SK-N-SH treated with all-trans-retinoic acid at 6 μM for 48 hours (cell line): ENCODE results near the gene LSM10.

Experiments
- ATAC-seq: fragments of 200-7000 bp; cut with Tn5 transposase; 3 replicates; pipeline ENCODE4 v1.9.1; 2020; ENCODE audit warnings: mild to moderate bottlenecking, moderate library complexity
- ARNTL ChIP-seq: fragments of 450-650 bp; formaldehyde crosslinking; IDR thresholded peaks from 2 replicates; pipeline ENCODE4 v1.5.0; 2020; ENCODE audit warnings: low read depth, mild to moderate bottlenecking, moderate library complexity, borderline replicate concordance
- BACH2 ChIP-seq: fragments of 250-450 bp; sonication (Bioruptor Pico); IDR thresholded peaks from 2 replicates; pipeline ENCODE4 v1.9.0; 2021; ENCODE audit warnings: mild to moderate bottlenecking, borderline replicate concordance
- CREB5 ChIP-seq: fragments of 250-450 bp; sonication (Bioruptor Pico); IDR thresholded peaks from 2 replicates; pipeline ENCODE4 v1.5.1; 2020; ENCODE audit warnings: low read depth, mild to moderate bottlenecking, moderate library complexity
- CSDC2 ChIP-seq: fragments of 250-450 bp; sonication (Bioruptor Pico); IDR thresholded peaks from 2 replicates; pipeline ENCODE4 v1.5.0; 2020; ENCODE audit warnings: mild to moderate bottlenecking, moderate library complexity
- ESRRG ChIP-seq: fragments of 250-450 bp; sonication (Bioruptor Pico); IDR thresholded peaks from 2 replicates; pipeline ENCODE4 v1.6.1; 2021; ENCODE audit warnings: mild to moderate bottlenecking
- GLIS3 ChIP-seq: fragments of 250-450 bp; sonication (Bioruptor Pico); IDR thresholded peaks from 2 replicates; pipeline ENCODE4 v1.5.0; 2020; ENCODE audit warnings: mild to moderate bottlenecking, moderate library complexity
- ISL1 ChIP-seq: fragments of 250-450 bp; sonication (Bioruptor Pico); IDR thresholded peaks from 2 replicates; pipeline ENCODE4 v2.1.2; 2022; ENCODE audit warnings: mild to moderate bottlenecking, moderate library complexity
- OSR1 ChIP-seq: fragments of 250-450 bp; sonication (Bioruptor Pico); IDR thresholded peaks from 2 replicates; pipeline ENCODE4 v1.8.0; 2022; ENCODE audit warnings: moderate library complexity, mild to moderate bottlenecking, inconsistent platforms
- POU6F1 ChIP-seq: fragments of 250-450 bp; sonication (Bioruptor Pico); IDR thresholded peaks from 2 replicates; pipeline ENCODE4 v1.8.0; 2021; ENCODE audit warnings: low read depth, mild to moderate bottlenecking, moderate library complexity, borderline replicate concordance
- PPARA ChIP-seq: fragments of 250-450 bp; sonication (Bioruptor Pico); IDR thresholded peaks from 2 replicates; pipeline ENCODE4 v1.5.0; 2020; ENCODE audit warnings: mild to moderate bottlenecking, borderline replicate concordance
- RARB ChIP-seq: fragments of 250-450 bp; sonication (Bioruptor Pico); IDR thresholded peaks from 2 replicates; pipeline ENCODE4 v1.8.0; 2021; ENCODE audit warnings: mild to moderate bottlenecking, moderate library complexity
- SNAI2 ChIP-seq: fragments of 250-450 bp; sonication (Bioruptor Pico); IDR thresholded peaks from 2 replicates; pipeline ENCODE4 v1.5.0; 2020; ENCODE audit warnings: mild to moderate bottlenecking, moderate library complexity
- TCF4 ChIP-seq: fragments of 250-450 bp; sonication (Bioruptor Pico); IDR thresholded peaks from 2 replicates; pipeline ENCODE4 v1.8.0; 2021; ENCODE audit warnings: mild to moderate bottlenecking, moderate library complexity, borderline replicate concordance
- TOX ChIP-seq: fragments of 250-450 bp; sonication (Bioruptor Pico); IDR thresholded peaks from 2 replicates; pipeline ENCODE4 v1.8.0; 2021; ENCODE audit warnings: mild to moderate bottlenecking, moderate library complexity, borderline replicate concordance
- TSHZ2 ChIP-seq: fragments of 250-450 bp; sonication (Bioruptor Pico); IDR thresholded peaks from 2 replicates; pipeline ENCODE4 v1.5.0; 2020; ENCODE audit warnings: mild to moderate bottlenecking, moderate library complexity
- ZC3H10 ChIP-seq: fragments of 250-450 bp; sonication (Bioruptor Pico); IDR thresholded peaks from 2 replicates; pipeline ENCODE4 v1.5.1; 2021; ENCODE audit warnings: mild to moderate bottlenecking, moderate library complexity
- ZFP3 ChIP-seq: fragments of 250-450 bp; sonication (Bioruptor Pico); IDR thresholded peaks from 2 replicates; pipeline ENCODE4 v1.5.0; 2020; ENCODE audit warnings: mild to moderate bottlenecking, moderate library complexity
- ZFP30 ChIP-seq: fragments of 450-650 bp; formaldehyde crosslinking; IDR thresholded peaks from 2 replicates; pipeline ENCODE4 v1.5.0; 2022; ENCODE audit warnings: mild to moderate bottlenecking, moderate library complexity
- ZNF565 ChIP-seq: fragments of 450-650 bp; formaldehyde crosslinking; conservative IDR thresholded peaks from 2 replicates; pipeline ENCODE4 v1.5.0; 2020; ENCODE audit warnings: low read depth, mild to moderate bottlenecking, moderate library complexity
- ZNF70 ChIP-seq: fragments of 450-650 bp; formaldehyde crosslinking; IDR thresholded peaks from 2 replicates; pipeline ENCODE4 v1.5.0; 2020; ENCODE audit warnings: mild to moderate bottlenecking, moderate library complexity
- TF ChIP-seq, protein P1 (sequence below): fragments of 250-450 bp; sonication (Bioruptor Pico); IDR thresholded peaks from 2 replicates; pipeline ENCODE4 v1.8.0; 2020; ENCODE audit warnings: mild to moderate bottlenecking, moderate library complexity, borderline replicate concordance
- TF ChIP-seq, protein P2 (sequence below): fragments of 250-450 bp; sonication (Bioruptor Pico); IDR thresholded peaks from 2 replicates; pipeline ENCODE4 v1.5.1; 2021; ENCODE audit warnings: mild to moderate bottlenecking, moderate library complexity

LSM10 gene

GRCh38 chr1:36393686-36394085, 4.0 kb downstream of the LSM10 start:
- no peak for ATAC-seq
- TF ChIP-seq GLIS3 (CRISPR knock-in tag) (no peak), SNAI2 (CRISPR knock-in tag) (no peak), ESRRG (CRISPR knock-in tag) (no peak), ISL1 (CRISPR knock-in tag) (no peak), OSR1 (CRISPR knock-in tag) (no peak), CSDC2 (CRISPR knock-in tag) (no peak), ZNF565 (CRISPR knock-in tag) (no peak), BACH2 (no peak), CREB5 (CRISPR knock-in tag) (no peak), POU6F1 (CRISPR knock-in tag) (no peak), ZNF70 (CRISPR knock-in tag) (no peak), TOX (CRISPR knock-in tag) (no peak), RARB (no peak)
- TF ChIP-seq, protein P1, sequence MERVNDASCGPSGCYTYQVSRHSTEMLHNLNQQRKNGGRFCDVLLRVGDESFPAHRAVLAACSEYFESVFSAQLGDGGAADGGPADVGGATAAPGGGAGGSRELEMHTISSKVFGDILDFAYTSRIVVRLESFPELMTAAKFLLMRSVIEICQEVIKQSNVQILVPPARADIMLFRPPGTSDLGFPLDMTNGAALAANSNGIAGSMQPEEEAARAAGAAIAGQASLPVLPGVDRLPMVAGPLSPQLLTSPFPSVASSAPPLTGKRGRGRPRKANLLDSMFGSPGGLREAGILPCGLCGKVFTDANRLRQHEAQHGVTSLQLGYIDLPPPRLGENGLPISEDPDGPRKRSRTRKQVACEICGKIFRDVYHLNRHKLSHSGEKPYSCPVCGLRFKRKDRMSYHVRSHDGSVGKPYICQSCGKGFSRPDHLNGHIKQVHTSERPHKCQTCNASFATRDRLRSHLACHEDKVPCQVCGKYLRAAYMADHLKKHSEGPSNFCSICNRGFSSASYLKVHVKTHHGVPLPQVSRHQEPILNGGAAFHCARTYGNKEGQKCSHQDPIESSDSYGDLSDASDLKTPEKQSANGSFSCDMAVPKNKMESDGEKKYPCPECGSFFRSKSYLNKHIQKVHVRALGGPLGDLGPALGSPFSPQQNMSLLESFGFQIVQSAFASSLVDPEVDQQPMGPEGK (CRISPR knock-in tag), result no peak

DNA sequence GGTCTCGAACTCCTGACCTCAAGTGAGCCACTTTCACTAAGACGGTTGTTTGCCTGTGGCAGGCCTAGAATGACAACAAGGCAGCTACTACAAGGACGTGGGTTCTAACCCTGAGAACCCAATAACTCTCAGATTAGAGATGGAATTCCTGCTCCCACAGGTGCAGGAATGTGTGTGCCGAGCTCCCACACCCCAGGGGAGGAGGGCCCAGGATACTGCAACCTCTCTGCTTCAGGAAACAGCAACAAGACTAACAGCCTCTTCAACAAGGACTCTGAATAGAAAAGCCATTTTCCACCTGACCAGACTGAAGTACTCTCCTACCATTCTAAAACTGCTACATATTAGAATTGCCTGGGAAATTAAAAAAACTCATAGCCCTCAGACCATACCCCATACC, 4.9 kb downstream of the LSM10 start:
- ATAC-seq, result no peak
- TF ChIP-seq ZNF565 (CRISPR knock-in tag), result no peak

DNA sequence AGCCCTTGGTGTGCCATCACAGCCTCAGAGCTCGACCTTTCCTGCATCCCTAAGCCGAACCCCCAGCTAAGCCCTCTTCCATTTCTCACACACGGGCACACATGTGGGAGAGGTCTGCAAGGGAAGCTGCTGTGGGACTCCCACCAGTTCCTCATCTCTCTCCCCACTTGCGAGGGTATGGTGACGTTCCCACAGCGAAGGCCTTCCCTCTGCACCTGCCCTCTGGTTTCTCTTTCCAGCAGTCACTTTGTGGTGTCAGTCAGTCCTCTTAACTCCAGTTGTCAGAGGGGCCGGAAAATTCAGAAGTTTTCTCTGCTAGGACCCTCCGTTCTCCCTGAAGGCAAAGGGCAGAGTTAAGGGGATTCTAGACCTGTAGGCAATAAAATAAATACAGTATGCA, 6.4 kb downstream of the LSM10 start:
- TF ChIP-seq ZNF70 (CRISPR knock-in tag) (no peak), TSHZ2 (no peak), ZC3H10 (CRISPR knock-in tag) (no peak), TOX (CRISPR knock-in tag) (no peak), TCF4 (CRISPR knock-in tag) (no peak), ESRRG (CRISPR knock-in tag) (no peak), ARNTL (CRISPR knock-in tag) (no peak), PPARA (CRISPR knock-in tag) (no peak), SNAI2 (CRISPR knock-in tag) (no peak), BACH2 (no peak), ZNF565 (CRISPR knock-in tag) (no peak), ZFP30 (CRISPR knock-in tag) (no peak), ZFP3 (CRISPR knock-in tag) (no peak), CSDC2 (CRISPR knock-in tag) (no peak)
- TF ChIP-seq, protein P2, sequence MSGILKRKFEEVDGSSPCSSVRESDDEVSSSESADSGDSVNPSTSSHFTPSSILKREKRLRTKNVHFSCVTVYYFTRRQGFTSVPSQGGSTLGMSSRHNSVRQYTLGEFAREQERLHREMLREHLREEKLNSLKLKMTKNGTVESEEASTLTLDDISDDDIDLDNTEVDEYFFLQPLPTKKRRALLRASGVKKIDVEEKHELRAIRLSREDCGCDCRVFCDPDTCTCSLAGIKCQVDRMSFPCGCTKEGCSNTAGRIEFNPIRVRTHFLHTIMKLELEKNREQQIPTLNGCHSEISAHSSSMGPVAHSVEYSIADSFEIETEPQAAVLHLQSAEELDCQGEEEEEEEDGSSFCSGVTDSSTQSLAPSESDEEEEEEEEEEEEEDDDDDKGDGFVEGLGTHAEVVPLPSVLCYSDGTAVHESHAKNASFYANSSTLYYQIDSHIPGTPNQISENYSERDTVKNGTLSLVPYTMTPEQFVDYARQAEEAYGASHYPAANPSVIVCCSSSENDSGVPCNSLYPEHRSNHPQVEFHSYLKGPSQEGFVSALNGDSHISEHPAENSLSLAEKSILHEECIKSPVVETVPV (CRISPR knock-in tag), result no peak
- TF ChIP-seq, all 23 proteins: peak for 0
- no peak for ATAC-seq
